WTC11 (cell line): Measurements from ENCODE around the gene NCCRP1. TPM values are rescaled to one million over a fixed set of nuclear protein-coding genes. Genes with fewer than 3 reads are reported as not detected.

Source experiments
- ATF1 ChIP-seq: sonication (generic); formaldehyde crosslinking; IDR thresholded peaks from 2 replicates; pipeline ENCODE4 v1.8.1; 2023; ENCODE audit warnings: mild to moderate bottlenecking, moderate library complexity, missing genetic modification reagents
- ATF6 ChIP-seq: sonication (generic); formaldehyde crosslinking; IDR thresholded peaks from 2 replicates; pipeline ENCODE4 v1.8.1; 2023; ENCODE audit warnings: mild to moderate bottlenecking, missing genetic modification reagents
- CDX4 ChIP-seq: fragments of 250-450 bp; sonication (Bioruptor Pico); IDR thresholded peaks from 2 replicates; pipeline ENCODE4 v1.9.0; 2021; ENCODE audit warnings: moderate library complexity, mild to moderate bottlenecking, inconsistent platforms, borderline replicate concordance
- E2F4 ChIP-seq: sonication (generic); formaldehyde crosslinking; IDR thresholded peaks from 2 replicates; pipeline ENCODE4 v1.8.1; 2022; ENCODE audit warnings: low read depth, mild to moderate bottlenecking, moderate library complexity, missing genetic modification reagents, borderline replicate concordance
- ELF4 ChIP-seq: sonication (generic); formaldehyde crosslinking; IDR thresholded peaks from 2 replicates; pipeline ENCODE4 v1.8.1; 2022; ENCODE audit warnings: low read depth, mild to moderate bottlenecking, moderate library complexity, missing genetic modification reagents
- EMX1 ChIP-seq: fragments of 250-450 bp; sonication (Bioruptor Pico); IDR thresholded peaks from 2 replicates; pipeline ENCODE4 v1.8.0; 2021; ENCODE audit warnings: mild to moderate bottlenecking
- ETV6 ChIP-seq: sonication (generic); formaldehyde crosslinking; IDR thresholded peaks from 2 replicates; pipeline ENCODE4 v1.8.1; 2022; ENCODE audit warnings: mild to moderate bottlenecking, missing genetic modification reagents
- GABPB1 ChIP-seq: sonication (generic); formaldehyde crosslinking; IDR thresholded peaks from 2 replicates; pipeline ENCODE4 v1.8.1; 2023; ENCODE audit warnings: mild to moderate bottlenecking, missing genetic modification reagents
- MAX ChIP-seq: sonication (generic); formaldehyde crosslinking; IDR thresholded peaks from 2 replicates; pipeline ENCODE4 v1.8.0; 2022; ENCODE audit warnings: mild to moderate bottlenecking, missing genetic modification reagents
- NFE2L1 ChIP-seq: sonication (generic); formaldehyde crosslinking; IDR thresholded peaks from 2 replicates; pipeline ENCODE4 v1.8.1; 2023; ENCODE audit warnings: missing genetic modification reagents
- PRRX2 ChIP-seq: fragments of 250-450 bp; sonication (Bioruptor Pico); IDR thresholded peaks from 2 replicates; pipeline ENCODE4 v1.8.0; 2021; ENCODE audit warnings: mild to moderate bottlenecking
- RELA ChIP-seq: sonication (generic); formaldehyde crosslinking; IDR thresholded peaks from 2 replicates; pipeline ENCODE4 v1.8.1; 2022; ENCODE audit warnings: missing genetic modification reagents, mild to moderate bottlenecking, borderline replicate concordance
- TEAD1 ChIP-seq: sonication (generic); formaldehyde crosslinking; IDR thresholded peaks from 2 replicates; pipeline ENCODE4 v1.8.0; 2022; ENCODE audit warnings: mild to moderate bottlenecking, missing genetic modification reagents
- TEAD4 ChIP-seq: sonication (generic); formaldehyde crosslinking; IDR thresholded peaks from 2 replicates; pipeline ENCODE4 v1.8.0; 2022; ENCODE audit warnings: mild to moderate bottlenecking, missing genetic modification reagents
- ZNF416 ChIP-seq: fragments of 250-450 bp; sonication (Bioruptor Pico); IDR thresholded peaks from 2 replicates; pipeline ENCODE4 v1.9.0; 2021; ENCODE audit warnings: mild to moderate bottlenecking, inconsistent platforms
- ZNF512 ChIP-seq: sonication (generic); formaldehyde crosslinking; IDR thresholded peaks from 2 replicates; pipeline ENCODE4 v1.8.1; 2022; ENCODE audit warnings: missing genetic modification reagents, borderline replicate concordance
- ZSCAN18 ChIP-seq: fragments of 250-450 bp; sonication (Bioruptor Pico); IDR thresholded peaks from 2 replicates; pipeline ENCODE4 v2.1.2; 2022; ENCODE audit warnings: mild to moderate bottlenecking, moderate library complexity
- total RNA-seq: library from RNA; stranded (reverse); gene quantifications from 3 replicates; pipeline ENCODE4 v1.2.3, GENCODE V29; 2021
- TF ChIP-seq, protein P1 (sequence below): sonication (generic); formaldehyde crosslinking; IDR thresholded peaks from 2 replicates; pipeline ENCODE4 v1.8.1; 2023; ENCODE audit warnings: mild to moderate bottlenecking, missing genetic modification reagents
- TF ChIP-seq, protein P2 (sequence below): fragments of 200-600 bp; IDR thresholded peaks from 2 replicates; pipeline ENCODE4 v1.8.0; 2022; ENCODE audit warnings: antibody characterized with exemption
- TF ChIP-seq, protein P3 (sequence below): fragments of 250-450 bp; sonication (Bioruptor Pico); conservative IDR thresholded peaks from 2 replicates; pipeline ENCODE4 v1.9.0; 2021; ENCODE audit warnings: mild to moderate bottlenecking
- TF ChIP-seq, protein P4 (sequence below): sonication (generic); formaldehyde crosslinking; conservative IDR thresholded peaks from 2 replicates; pipeline ENCODE4 v1.8.1; 2022; ENCODE audit warnings: mild to moderate bottlenecking, missing genetic modification reagents
- TF ChIP-seq, protein P5 (sequence below): sonication (generic); formaldehyde crosslinking; IDR thresholded peaks from 2 replicates; pipeline ENCODE4 v1.8.1; 2023; ENCODE audit warnings: mild to moderate bottlenecking, moderate library complexity, missing genetic modification reagents

NCCRP1 gene
- total RNA-seq, 1 experiment from 2014 or later = 2.0 TPM

DNA sequence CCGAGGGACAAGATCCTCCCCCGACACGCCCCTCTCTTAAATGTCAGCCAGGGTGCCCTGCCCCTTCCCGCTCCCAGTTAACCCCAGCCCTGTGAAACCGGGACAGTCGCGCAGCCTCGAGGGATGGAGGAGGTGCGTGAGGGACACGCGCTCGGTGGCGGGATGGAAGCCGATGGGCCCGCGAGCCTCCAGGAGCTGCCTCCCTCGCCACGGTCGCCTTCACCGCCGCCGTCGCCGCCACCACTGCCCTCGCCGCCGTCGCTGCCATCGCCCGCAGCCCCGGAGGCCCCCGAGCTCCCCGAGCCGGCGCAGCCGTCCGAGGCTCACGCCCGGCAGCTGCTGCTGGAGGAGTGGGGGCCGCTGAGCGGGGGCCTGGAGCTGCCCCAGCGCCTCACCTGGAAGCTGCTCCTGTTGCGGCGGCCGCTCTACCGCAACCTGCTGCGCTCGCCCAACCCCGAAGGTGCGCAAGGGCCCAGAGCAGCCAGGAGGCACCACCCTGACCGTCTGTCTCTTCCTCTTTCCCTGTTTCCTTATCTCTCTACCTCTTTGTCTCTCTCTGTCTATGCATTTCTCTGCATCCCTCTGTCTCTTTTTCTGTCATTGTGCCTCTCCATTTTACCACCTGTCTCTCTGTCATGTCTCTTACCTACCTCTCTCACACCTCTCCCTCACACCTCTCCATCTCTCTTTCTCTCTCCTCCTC lies at the start of gene NCCRP1 (continued):
- TF ChIP-seq ATF6 (CRISPR knock-in tag) (no peak), TEAD4 (CRISPR knock-in tag) (peak; percentile 24; the same call in 1 of the 2 replicates), ELF4 (CRISPR knock-in tag) (no peak), ZNF416 (CRISPR knock-in tag) (no peak), RELA (CRISPR knock-in tag) (peak; percentile 94; the same call in 1 of the 2 replicates), PRRX2 (CRISPR knock-in tag) (no peak), GABPB1 (CRISPR knock-in tag) (no peak), CDX4 (CRISPR knock-in tag) (no peak), TEAD1 (peak; percentile 69), ATF1 (CRISPR knock-in tag) (no peak), EMX1 (CRISPR knock-in tag) (no peak), ZNF512 (no peak), MAX (CRISPR knock-in tag) (peak; percentile 90), ETV6 (CRISPR knock-in tag) (peak; percentile 85; the same call in 1 of the 2 replicates), E2F4 (CRISPR knock-in tag) (peak; percentile 47; the same call in 1 of the 2 replicates), NFE2L1 (peak; percentile 81; the same call in 1 of the 2 replicates), ZSCAN18 (CRISPR knock-in tag) (no peak)
- TF ChIP-seq, protein P1, sequence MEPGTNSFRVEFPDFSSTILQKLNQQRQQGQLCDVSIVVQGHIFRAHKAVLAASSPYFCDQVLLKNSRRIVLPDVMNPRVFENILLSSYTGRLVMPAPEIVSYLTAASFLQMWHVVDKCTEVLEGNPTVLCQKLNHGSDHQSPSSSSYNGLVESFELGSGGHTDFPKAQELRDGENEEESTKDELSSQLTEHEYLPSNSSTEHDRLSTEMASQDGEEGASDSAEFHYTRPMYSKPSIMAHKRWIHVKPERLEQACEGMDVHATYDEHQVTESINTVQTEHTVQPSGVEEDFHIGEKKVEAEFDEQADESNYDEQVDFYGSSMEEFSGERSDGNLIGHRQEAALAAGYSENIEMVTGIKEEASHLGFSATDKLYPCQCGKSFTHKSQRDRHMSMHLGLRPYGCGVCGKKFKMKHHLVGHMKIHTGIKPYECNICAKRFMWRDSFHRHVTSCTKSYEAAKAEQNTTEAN (CRISPR knock-in tag) = peak; percentile 86; the same call in 1 of the 2 replicates
- TF ChIP-seq, protein P2, sequence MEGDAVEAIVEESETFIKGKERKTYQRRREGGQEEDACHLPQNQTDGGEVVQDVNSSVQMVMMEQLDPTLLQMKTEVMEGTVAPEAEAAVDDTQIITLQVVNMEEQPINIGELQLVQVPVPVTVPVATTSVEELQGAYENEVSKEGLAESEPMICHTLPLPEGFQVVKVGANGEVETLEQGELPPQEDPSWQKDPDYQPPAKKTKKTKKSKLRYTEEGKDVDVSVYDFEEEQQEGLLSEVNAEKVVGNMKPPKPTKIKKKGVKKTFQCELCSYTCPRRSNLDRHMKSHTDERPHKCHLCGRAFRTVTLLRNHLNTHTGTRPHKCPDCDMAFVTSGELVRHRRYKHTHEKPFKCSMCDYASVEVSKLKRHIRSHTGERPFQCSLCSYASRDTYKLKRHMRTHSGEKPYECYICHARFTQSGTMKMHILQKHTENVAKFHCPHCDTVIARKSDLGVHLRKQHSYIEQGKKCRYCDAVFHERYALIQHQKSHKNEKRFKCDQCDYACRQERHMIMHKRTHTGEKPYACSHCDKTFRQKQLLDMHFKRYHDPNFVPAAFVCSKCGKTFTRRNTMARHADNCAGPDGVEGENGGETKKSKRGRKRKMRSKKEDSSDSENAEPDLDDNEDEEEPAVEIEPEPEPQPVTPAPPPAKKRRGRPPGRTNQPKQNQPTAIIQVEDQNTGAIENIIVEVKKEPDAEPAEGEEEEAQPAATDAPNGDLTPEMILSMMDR = no peak
- TF ChIP-seq, protein P3, sequence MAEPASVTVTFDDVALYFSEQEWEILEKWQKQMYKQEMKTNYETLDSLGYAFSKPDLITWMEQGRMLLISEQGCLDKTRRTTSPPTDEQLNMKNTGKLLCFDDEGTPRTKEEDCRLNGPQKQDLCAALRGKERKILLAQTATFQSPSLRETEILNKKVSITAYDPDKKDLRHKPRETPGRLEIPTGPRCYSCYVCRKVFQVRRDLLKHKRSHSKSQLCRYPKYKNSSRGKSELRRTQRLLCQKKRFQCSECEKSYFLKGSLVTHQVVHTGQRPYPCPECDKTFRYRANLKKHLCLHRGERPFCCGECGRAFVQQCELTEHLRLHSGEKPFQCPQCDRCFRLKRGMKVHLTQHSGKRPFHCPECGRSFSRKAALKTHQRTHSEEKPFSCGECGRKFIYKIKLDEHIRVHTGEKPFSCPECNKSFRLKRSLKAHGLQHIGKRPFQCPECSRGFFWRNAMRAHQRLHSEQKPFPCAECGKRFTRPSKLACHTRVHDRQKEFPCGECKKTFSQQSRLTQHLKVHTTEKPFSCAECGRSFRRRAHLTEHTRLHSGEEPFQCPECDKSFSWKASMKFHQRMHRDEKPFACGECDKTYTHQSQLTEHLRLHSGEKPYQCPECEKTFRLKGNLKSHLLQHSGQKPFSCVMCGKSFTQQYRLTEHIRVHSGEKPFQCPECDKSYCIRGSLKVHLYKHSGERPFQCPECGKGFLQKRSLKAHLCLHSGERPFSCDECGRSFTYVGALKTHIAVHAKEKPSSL (CRISPR knock-in tag) = no peak
- TF ChIP-seq, protein P4, sequence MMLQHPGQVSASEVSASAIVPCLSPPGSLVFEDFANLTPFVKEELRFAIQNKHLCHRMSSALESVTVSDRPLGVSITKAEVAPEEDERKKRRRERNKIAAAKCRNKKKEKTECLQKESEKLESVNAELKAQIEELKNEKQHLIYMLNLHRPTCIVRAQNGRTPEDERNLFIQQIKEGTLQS (CRISPR knock-in tag) = no peak
- TF ChIP-seq, protein P5, sequence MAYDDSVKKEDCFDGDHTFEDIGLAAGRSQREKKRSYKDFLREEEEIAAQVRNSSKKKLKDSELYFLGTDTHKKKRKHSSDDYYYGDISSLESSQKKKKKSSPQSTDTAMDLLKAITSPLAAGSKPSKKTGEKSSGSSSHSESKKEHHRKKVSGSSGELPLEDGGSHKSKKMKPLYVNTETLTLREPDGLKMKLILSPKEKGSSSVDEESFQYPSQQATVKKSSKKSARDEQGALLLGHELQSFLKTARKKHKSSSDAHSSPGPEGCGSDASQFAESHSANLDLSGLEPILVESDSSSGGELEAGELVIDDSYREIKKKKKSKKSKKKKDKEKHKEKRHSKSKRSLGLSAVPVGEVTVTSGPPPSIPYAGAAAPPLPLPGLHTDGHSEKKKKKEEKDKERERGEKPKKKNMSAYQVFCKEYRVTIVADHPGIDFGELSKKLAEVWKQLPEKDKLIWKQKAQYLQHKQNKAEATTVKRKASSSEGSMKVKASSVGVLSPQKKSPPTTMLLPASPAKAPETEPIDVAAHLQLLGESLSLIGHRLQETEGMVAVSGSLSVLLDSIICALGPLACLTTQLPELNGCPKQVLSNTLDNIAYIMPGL (CRISPR knock-in tag) = 0 out of 2 replicates have a peak, but pooled peaks have one; percentile 44
